GM23338 (cell line): ENCODE measurements around the gene PTPRA. TPM values are rescaled to one million over a fixed set of nuclear protein-coding genes. Genes with fewer than 3 reads are reported as not detected.

ENCODE experiments used
- ATAC-seq: fragments of 200-7000 bp; cut with Tn5 transposase; 3 replicates; pipeline ENCODE4 v1.9.1; 2020
- DNase-seq: peaks from one replicate; pipeline ENCODE4 v3.0.0-alpha.2; 2015; ENCODE audit warnings: low spot score
- H2AFZ ChIP-seq: fragments of 200-600 bp; sonication (generic); 2 replicates; pipeline ENCODE4 v1.8.0; 2016; ENCODE audit warnings: antibody characterized with exemption, mild to moderate bottlenecking, moderate library complexity
- H3F3A ChIP-seq: fragments of 200-600 bp; sonication (generic); replicated peaks from 2 replicates; pipeline ENCODE4 v1.8.0; 2017; ENCODE audit warnings: antibody characterized with exemption, mixed run types, low read depth
- H3K27ac ChIP-seq: fragments of 200-600 bp; sonication (generic); 2 replicates; pipeline ENCODE4 v1.6.1; 2016; ENCODE audit warnings: low read depth
- H3K27me3 ChIP-seq: fragments of 200-600 bp; sonication (generic); 2 replicates; pipeline ENCODE4 v1.8.0; 2016; ENCODE audit warnings: mild to moderate bottlenecking, mixed run types, moderate library complexity; ENCODE audit not compliant: insufficient read depth
- H3K36me3 ChIP-seq: fragments of 200-600 bp; sonication (generic); 2 replicates; pipeline ENCODE4 v1.8.0; 2016; ENCODE audit warnings: mild to moderate bottlenecking; ENCODE audit not compliant: insufficient read depth
- H3K4me1 ChIP-seq: fragments of 200-600 bp; sonication (generic); 2 replicates; pipeline ENCODE4 v1.8.0; 2016; ENCODE audit warnings: mild to moderate bottlenecking, moderate library complexity; ENCODE audit not compliant: insufficient read depth
- H3K4me2 ChIP-seq: fragments of 200-600 bp; sonication (generic); 2 replicates; pipeline ENCODE4 v1.7.1; 2017; ENCODE audit warnings: mixed run types
- H3K4me3 ChIP-seq: fragments of 200-600 bp; sonication (generic); 2 replicates; pipeline ENCODE4 v1.6.1; 2016; ENCODE audit warnings: mixed run types
- H3K79me2 ChIP-seq: fragments of 200-600 bp; sonication (generic); replicated peaks from 2 replicates; pipeline ENCODE4 v1.8.0; 2017; ENCODE audit warnings: mild to moderate bottlenecking; ENCODE audit not compliant: insufficient read depth
- H3K9me2 ChIP-seq: fragments of 200-600 bp; sonication (generic); 2 replicates; pipeline ENCODE4 v1.8.0; 2017; ENCODE audit not compliant: insufficient read depth
- H4K20me1 ChIP-seq: fragments of 200-600 bp; sonication (generic); replicated peaks from 2 replicates; pipeline ENCODE4 v1.8.0; 2017; ENCODE audit warnings: mild to moderate bottlenecking; ENCODE audit not compliant: insufficient read depth
- H3K27ac Mint-ChIP-seq: 2 replicates; pipeline ENCODE4 v1.8.0; 2020; ENCODE audit warnings: inconsistent platforms, mild to moderate bottlenecking, moderate library complexity, mixed read lengths
- H3K27me3 Mint-ChIP-seq: 3 replicates; pipeline ENCODE4 v1.8.0; 2022; ENCODE audit warnings: low read depth, mild to moderate bottlenecking, moderate library complexity, mixed read lengths, inconsistent platforms; ENCODE audit not compliant: insufficient read depth, poor library complexity
- H3K36me3 Mint-ChIP-seq: 3 replicates; pipeline ENCODE4 v1.8.0; 2021; ENCODE audit warnings: low read depth, mild to moderate bottlenecking, inconsistent platforms, moderate library complexity, mixed read lengths
- H3K4me1 Mint-ChIP-seq: 3 replicates; pipeline ENCODE4 v1.8.0; 2020; ENCODE audit warnings: mild to moderate bottlenecking, inconsistent platforms, mixed read lengths
- H3K4me3 Mint-ChIP-seq: 3 replicates; pipeline ENCODE4 v1.8.0; 2021; ENCODE audit warnings: moderate library complexity, mild to moderate bottlenecking, inconsistent platforms, mixed read lengths
- H3K9me3 Mint-ChIP-seq: 3 replicates; pipeline ENCODE4 v1.8.0; 2020; ENCODE audit warnings: moderate library complexity, mild to moderate bottlenecking, inconsistent platforms, mixed read lengths
- CREB1 ChIP-seq: fragments of 250-450 bp; sonication (Bioruptor Pico); IDR thresholded peaks from 2 replicates; pipeline ENCODE4 v1.5.0; 2020; ENCODE audit warnings: low read depth, mild to moderate bottlenecking, moderate library complexity
- ETS1 ChIP-seq: IDR thresholded peaks from 2 replicates; pipeline ENCODE4 v1.6.1; 2016; ENCODE audit warnings: antibody characterized with exemption
- EZH2 ChIP-seq: fragments of 200-600 bp; sonication (generic); IDR thresholded peaks from one replicate; pipeline ENCODE4 v1.8.0; 2017; ENCODE audit warnings: antibody characterized with exemption, mild to moderate bottlenecking, low read depth; ENCODE audit not compliant: unreplicated experiment
- EZH2phosphoT487 ChIP-seq: fragments of 200-600 bp; sonication (generic); IDR thresholded peaks from one replicate; pipeline ENCODE4 v1.8.1; 2018; ENCODE audit warnings: antibody characterized with exemption; ENCODE audit not compliant: unreplicated experiment
- NANOG ChIP-seq: IDR thresholded peaks from 2 replicates; pipeline ENCODE4 v1.6.1; 2016; ENCODE audit warnings: antibody characterized with exemption, borderline replicate concordance
- POLR2AphosphoS5 ChIP-seq: IDR thresholded peaks from 2 replicates; pipeline ENCODE4 v1.6.1; 2016; ENCODE audit warnings: antibody characterized with exemption, low read depth
- ZNF331 ChIP-seq: fragments of 250-450 bp; sonication (Bioruptor Pico); IDR thresholded peaks from 2 replicates; pipeline ENCODE4 v1.5.0; 2020; ENCODE audit warnings: low read depth, mild to moderate bottlenecking, moderate library complexity
- polyA plus RNA-seq: library from polyadenylated mRNA; unstranded; fragments of >200 nt; fragmentation: Nextera tagmentation; extraction: Ambion mirVana; gene quantifications from 2 replicates; pipeline ENCODE4 v1.2.1, GENCODE V29; 2016
- total RNA-seq: library from RNA; depleted of rRNA; stranded (reverse); fragments of >200 nt; shearing (Covaris generic); gene quantifications from 2 replicates; pipeline ENCODE4 v1.2.3, GENCODE V29; 2014
- TF ChIP-seq, protein P1 (sequence below): fragments of 250-450 bp; sonication (Bioruptor Pico); IDR thresholded peaks from 2 replicates; pipeline ENCODE4 v1.5.0; 2020; ENCODE audit warnings: mild to moderate bottlenecking, moderate library complexity
- TF ChIP-seq, protein P2 (sequence below): IDR thresholded peaks from one replicate; pipeline ENCODE4 v1.6.1; 2018; ENCODE audit warnings: antibody characterized with exemption; ENCODE audit not compliant: unreplicated experiment

PTPRA gene
- total and polyA plus RNA-seq, 2 experiments from 2014 or later = 37.8 to 39.3 TPM

DNA sequence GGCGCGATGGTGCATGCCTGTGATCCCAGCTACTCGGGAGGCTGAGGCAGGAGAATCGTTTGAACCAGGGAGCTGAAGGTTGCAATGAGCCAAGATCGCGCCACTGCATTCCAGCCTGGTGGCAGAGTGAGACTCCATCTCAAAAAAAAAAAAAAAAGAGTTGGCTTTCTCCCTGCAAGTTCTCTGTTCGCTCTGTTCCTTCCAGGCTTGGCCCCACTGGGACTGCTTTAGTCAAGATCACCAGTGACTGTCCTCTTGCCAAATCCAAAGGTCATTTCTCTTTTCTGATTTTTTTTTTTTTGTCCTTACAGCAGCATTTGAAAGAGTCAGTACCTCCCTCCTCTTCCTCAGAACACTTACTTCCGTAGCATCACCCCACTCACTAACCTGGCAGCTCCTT, 159.3 kb downstream of the PTPRA start:
- Histone ChIP-seq H3F3A (no peaks in the 10 kb centered on the region), H2AFZ (no peak overlapping the region), H3K79me2 (no peaks in the 10 kb centered on the region), H3K9me2 (no peaks in the 10 kb centered on the region), H4K20me1 (peaks cover 4% of the 10 kb centered on the region; the same call in 1 of the 2 replicates), H3K27ac (no peak overlapping the region), H3K36me3 (peaks cover 8% of the 10 kb centered on the region; the same call in 1 of the 2 replicates), H3K4me2 (no peak overlapping the region), H3K4me3 (no peak overlapping the region), H3K27me3 (no peaks in the 10 kb centered on the region), H3K4me1 (no peaks in the 10 kb centered on the region)
- no peak overlapping the region for H3K4me3 Mint-ChIP-seq
- TF ChIP-seq EZH2 = no peak
- no peak for TF ChIP-seq ZNF331 (CRISPR knock-in tag)
- no peak for TF ChIP-seq NANOG
- TF ChIP-seq ETS1 = no peak
- TF ChIP-seq, protein P1, sequence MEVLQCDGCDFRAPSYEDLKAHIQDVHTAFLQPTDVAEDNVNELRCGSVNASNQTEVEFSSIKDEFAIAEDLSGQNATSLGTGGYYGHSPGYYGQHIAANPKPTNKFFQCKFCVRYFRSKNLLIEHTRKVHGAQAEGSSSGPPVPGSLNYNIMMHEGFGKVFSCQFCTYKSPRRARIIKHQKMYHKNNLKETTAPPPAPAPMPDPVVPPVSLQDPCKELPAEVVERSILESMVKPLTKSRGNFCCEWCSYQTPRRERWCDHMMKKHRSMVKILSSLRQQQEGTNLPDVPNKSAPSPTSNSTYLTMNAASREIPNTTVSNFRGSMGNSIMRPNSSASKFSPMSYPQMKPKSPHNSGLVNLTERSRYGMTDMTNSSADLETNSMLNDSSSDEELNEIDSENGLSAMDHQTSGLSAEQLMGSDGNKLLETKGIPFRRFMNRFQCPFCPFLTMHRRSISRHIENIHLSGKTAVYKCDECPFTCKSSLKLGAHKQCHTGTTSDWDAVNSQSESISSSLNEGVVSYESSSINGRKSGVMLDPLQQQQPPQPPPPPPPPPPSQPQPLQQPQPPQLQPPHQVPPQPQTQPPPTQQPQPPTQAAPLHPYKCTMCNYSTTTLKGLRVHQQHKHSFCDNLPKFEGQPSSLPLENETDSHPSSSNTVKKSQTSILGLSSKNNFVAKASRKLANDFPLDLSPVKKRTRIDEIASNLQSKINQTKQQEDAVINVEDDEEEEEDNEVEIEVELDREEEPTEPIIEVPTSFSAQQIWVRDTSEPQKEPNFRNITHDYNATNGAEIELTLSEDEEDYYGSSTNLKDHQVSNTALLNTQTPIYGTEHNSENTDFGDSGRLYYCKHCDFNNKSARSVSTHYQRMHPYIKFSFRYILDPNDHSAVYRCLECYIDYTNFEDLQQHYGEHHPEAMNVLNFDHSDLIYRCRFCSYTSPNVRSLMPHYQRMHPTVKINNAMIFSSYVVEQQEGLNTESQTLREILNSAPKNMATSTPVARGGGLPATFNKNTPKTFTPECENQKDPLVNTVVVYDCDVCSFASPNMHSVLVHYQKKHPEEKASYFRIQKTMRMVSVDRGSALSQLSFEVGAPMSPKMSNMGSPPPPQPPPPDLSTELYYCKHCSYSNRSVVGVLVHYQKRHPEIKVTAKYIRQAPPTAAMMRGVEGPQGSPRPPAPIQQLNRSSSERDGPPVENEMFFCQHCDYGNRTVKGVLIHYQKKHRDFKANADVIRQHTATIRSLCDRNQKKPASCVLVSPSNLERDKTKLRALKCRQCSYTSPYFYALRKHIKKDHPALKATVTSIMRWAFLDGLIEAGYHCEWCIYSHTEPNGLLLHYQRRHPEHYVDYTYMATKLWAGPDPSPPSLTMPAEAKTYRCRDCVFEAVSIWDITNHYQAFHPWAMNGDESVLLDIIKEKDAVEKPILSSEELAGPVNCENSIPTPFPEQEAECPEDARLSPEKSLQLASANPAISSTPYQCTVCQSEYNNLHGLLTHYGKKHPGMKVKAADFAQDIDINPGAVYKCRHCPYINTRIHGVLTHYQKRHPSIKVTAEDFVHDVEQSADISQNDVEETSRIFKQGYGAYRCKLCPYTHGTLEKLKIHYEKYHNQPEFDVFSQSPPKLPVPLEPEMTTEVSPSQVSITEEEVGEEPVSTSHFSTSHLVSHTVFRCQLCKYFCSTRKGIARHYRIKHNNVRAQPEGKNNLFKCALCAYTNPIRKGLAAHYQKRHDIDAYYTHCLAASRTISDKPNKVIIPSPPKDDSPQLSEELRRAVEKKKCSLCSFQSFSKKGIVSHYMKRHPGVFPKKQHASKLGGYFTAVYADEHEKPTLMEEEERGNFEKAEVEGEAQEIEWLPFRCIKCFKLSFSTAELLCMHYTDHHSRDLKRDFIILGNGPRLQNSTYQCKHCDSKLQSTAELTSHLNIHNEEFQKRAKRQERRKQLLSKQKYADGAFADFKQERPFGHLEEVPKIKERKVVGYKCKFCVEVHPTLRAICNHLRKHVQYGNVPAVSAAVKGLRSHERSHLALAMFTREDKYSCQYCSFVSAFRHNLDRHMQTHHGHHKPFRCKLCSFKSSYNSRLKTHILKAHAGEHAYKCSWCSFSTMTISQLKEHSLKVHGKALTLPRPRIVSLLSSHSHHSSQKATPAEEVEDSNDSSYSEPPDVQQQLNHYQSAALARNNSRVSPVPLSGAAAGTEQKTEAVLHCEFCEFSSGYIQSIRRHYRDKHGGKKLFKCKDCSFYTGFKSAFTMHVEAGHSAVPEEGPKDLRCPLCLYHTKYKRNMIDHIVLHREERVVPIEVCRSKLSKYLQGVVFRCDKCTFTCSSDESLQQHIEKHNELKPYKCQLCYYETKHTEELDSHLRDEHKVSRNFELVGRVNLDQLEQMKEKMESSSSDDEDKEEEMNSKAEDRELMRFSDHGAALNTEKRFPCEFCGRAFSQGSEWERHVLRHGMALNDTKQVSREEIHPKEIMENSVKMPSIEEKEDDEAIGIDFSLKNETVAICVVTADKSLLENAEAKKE (CRISPR knock-in tag) = no peak
- TF ChIP-seq CREB1 (CRISPR knock-in tag) = no peak
- no peak for TF ChIP-seq EZH2phosphoT487
- no peak for TF ChIP-seq POLR2AphosphoS5
- TF ChIP-seq, protein P2, sequence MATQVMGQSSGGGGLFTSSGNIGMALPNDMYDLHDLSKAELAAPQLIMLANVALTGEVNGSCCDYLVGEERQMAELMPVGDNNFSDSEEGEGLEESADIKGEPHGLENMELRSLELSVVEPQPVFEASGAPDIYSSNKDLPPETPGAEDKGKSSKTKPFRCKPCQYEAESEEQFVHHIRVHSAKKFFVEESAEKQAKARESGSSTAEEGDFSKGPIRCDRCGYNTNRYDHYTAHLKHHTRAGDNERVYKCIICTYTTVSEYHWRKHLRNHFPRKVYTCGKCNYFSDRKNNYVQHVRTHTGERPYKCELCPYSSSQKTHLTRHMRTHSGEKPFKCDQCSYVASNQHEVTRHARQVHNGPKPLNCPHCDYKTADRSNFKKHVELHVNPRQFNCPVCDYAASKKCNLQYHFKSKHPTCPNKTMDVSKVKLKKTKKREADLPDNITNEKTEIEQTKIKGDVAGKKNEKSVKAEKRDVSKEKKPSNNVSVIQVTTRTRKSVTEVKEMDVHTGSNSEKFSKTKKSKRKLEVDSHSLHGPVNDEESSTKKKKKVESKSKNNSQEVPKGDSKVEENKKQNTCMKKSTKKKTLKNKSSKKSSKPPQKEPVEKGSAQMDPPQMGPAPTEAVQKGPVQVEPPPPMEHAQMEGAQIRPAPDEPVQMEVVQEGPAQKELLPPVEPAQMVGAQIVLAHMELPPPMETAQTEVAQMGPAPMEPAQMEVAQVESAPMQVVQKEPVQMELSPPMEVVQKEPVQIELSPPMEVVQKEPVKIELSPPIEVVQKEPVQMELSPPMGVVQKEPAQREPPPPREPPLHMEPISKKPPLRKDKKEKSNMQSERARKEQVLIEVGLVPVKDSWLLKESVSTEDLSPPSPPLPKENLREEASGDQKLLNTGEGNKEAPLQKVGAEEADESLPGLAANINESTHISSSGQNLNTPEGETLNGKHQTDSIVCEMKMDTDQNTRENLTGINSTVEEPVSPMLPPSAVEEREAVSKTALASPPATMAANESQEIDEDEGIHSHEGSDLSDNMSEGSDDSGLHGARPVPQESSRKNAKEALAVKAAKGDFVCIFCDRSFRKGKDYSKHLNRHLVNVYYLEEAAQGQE = no peak
- H3K9me3 Mint-ChIP-seq = no peaks in the 10 kb centered on the region
- H3K27ac Mint-ChIP-seq = no peak overlapping the region
- no peak for DNase-seq
- H3K27me3 Mint-ChIP-seq = peaks cover 2% of the 10 kb centered on the region
- no peaks in the 10 kb centered on the region for H3K4me1 Mint-ChIP-seq
- no peak for ATAC-seq
- H3K36me3 Mint-ChIP-seq = peaks cover 34% of the 10 kb centered on the region
